KOPT-K1 (cell line): ENCODE results near the gene POMT2.

ENCODE experiments used
- H3K27ac ChIP-seq: fragments of 200-600 bp; sonication (generic); 2 replicates; pipeline ENCODE4 v1.5.1; 2016; ENCODE audit warnings: antibody characterized with exemption, mild to moderate bottlenecking, low read depth, low read length; ENCODE audit not compliant: poor library complexity, severe bottlenecking
- H3K36me3 ChIP-seq: fragments of 200-600 bp; sonication (generic); 2 replicates; pipeline ENCODE4 v1.5.1; 2017; ENCODE audit warnings: antibody characterized with exemption, mild to moderate bottlenecking, low read length, moderate library complexity; ENCODE audit not compliant: insufficient read depth
- H3K9me3 ChIP-seq: fragments of 200-600 bp; sonication (generic); 2 replicates; pipeline ENCODE4 v1.5.1; 2017; ENCODE audit warnings: antibody characterized with exemption, low read length, mild to moderate bottlenecking; ENCODE audit not compliant: insufficient read depth, poor library complexity, severe bottlenecking

POMT2 gene

GRCh38 chr14:77272261-77272660 lies 48.4 kb downstream of the POMT2 start:
- Histone ChIP-seq H3K27ac (no peak overlapping the region), H3K9me3 (peaks cover 9% of the 10 kb centered on the region), H3K36me3 (no peaks in the 10 kb centered on the region)

- peaks cover 9% of the 10 kb centered on the region for H3K9me3 ChIP-seq
- H3K27ac ChIP-seq, result no peak within 1 kb of the TSS
Observed at GRCh38 chr14:77271113-77271710, 49.5 kb downstream of the POMT2 start, which contains the start of gene NGB. Gene NGB (minus strand): TSS chr14:77271206. CDS start chr14:77270937, 269 bp downstream.

GRCh38 chr14:77270361-77271112 lies 50.1 kb downstream of the POMT2 start:
- Histone ChIP-seq H3K9me3 (peaks cover 9% of the 10 kb centered on the region), H3K36me3 (no peaks in the 10 kb centered on the region), H3K27ac (no peak overlapping the region)

More at GRCh38 chr14:77271113-77271710, 49.5 kb downstream of the POMT2 start, which contains the start of gene NGB:
- no peaks in the 10 kb centered on the region for H3K36me3 ChIP-seq

DNA sequence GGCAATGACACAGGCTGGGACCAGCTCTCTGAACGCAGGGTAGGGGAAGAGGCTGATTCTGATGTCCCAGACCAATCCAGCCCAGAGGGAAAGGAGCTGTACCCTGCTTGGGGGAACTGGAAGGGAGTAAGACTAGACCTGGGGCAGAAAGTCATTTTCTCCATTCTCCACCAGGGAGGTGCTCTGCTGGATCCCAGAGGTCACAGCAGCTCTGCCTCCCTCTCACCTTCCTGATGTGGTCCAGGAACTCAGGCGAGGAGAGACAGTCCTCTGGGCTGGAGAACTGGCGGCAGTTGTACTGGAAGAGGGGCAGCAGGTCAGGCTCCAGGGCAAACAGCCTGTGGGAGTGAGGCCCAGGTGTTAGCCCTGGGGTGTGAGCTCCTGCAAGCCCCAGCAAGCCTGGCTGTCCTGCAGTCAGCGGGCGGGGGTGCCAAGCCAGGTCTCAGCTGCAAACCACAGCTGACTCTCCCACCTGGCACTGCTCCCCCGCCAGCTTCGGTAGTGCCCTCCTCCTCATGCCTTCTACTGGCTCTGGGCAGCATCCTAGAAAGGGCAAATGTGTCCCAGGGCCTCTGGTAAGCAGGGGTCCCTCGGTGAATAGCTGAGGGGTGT lies 51.6 kb downstream of the POMT2 start:
- Histone ChIP-seq H3K36me3 (no peaks in the 10 kb centered on the region), H3K9me3 (peaks cover 9% of the 10 kb centered on the region), H3K27ac (no peak overlapping the region)

- Histone ChIP-seq H3K27ac (no peak overlapping the region), H3K9me3 (peaks cover 9% of the 10 kb centered on the region), H3K36me3 (no peaks in the 10 kb centered on the region)
Observed at GRCh38 chr14:77267937-77268699, 52.6 kb downstream of the POMT2 start.

DNA sequence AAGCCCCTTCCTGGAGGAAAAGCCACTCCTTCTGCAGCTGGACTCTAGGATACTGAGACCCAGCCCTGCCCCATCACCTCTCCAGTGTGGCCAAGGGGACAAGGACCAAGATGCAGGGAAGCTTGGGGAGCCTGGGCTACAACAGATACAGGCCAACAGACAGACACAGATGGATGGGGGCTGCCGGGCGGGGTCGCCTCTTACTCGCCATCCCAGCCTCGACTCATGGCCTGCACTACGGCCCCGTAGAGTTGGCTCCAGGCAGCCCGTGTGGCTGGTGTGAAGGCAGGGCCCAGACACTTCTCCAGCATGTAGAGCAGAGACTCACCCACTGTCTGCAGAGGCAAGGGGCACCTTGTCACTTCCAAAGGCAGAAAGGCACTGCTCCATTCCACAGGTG lies 54.3 kb downstream of the POMT2 start:
- Histone ChIP-seq H3K36me3 (no peaks in the 10 kb centered on the region), H3K9me3 (peaks cover 9% of the 10 kb centered on the region), H3K27ac (no peak overlapping the region)

GRCh38 chr14:77265561-77266335 lies 54.9 kb downstream of the POMT2 start:
- H3K27ac ChIP-seq, result no peak overlapping the region
- peaks cover 9% of the 10 kb centered on the region for H3K9me3 ChIP-seq
- H3K36me3 ChIP-seq, result no peaks in the 10 kb centered on the region

DNA sequence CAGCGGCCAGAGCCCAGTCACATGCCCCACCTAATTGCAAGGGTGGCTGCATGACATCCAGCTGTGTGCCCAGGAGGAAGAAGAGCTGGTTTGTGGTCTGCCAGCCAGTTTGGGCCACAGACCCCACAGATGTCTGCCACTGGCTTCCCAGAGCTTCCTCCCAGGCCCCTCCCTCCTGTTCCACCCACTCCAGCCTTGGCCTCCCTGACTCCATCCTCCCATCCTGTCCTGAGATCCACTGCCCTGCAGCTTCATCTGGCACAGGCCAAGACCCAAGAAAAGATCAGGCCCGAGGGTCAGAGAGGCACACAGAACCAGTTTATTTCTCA lies 55.5 kb downstream of the POMT2 start:
- Histone ChIP-seq H3K36me3 (no peaks in the 10 kb centered on the region), H3K27ac (no peak overlapping the region), H3K9me3 (peaks cover 9% of the 10 kb centered on the region)

- Histone ChIP-seq H3K9me3 (peaks cover 9% of the 10 kb centered on the region), H3K36me3 (no peaks in the 10 kb centered on the region), H3K27ac (no peak overlapping the region)
Observed at GRCh38 chr14:77264466-77265186, 56.1 kb downstream of the POMT2 start.

- Histone ChIP-seq H3K9me3 (no peaks in the 10 kb centered on the region), H3K27ac (no peak overlapping the region), H3K36me3 (no peaks in the 10 kb centered on the region)
Observed at GRCh38 chr14:77260631-77261030, 60.1 kb downstream of the POMT2 start.

DNA sequence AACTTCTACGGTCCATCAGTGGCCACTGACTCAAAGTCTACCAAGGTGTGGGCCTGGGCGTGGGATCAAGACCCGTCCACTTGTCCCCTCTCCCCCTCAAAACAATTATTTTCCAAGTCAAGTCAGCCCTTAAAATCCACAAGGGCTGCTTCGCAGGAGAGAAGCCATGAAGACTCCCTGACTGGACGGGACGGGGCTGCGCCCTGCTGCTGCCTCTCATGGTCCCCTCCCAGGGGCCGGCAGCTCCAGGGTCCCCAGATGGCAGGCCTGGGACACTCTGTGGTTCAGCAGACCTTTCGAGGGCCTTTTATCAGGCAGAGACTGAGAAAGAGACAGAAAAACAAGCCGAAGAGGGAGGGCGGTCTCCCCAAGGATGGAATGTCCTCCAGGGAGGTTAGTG lies 60.5 kb downstream of the POMT2 start:
- Histone ChIP-seq H3K36me3 (no peaks in the 10 kb centered on the region), H3K9me3 (no peaks in the 10 kb centered on the region), H3K27ac (no peak overlapping the region)

DNA sequence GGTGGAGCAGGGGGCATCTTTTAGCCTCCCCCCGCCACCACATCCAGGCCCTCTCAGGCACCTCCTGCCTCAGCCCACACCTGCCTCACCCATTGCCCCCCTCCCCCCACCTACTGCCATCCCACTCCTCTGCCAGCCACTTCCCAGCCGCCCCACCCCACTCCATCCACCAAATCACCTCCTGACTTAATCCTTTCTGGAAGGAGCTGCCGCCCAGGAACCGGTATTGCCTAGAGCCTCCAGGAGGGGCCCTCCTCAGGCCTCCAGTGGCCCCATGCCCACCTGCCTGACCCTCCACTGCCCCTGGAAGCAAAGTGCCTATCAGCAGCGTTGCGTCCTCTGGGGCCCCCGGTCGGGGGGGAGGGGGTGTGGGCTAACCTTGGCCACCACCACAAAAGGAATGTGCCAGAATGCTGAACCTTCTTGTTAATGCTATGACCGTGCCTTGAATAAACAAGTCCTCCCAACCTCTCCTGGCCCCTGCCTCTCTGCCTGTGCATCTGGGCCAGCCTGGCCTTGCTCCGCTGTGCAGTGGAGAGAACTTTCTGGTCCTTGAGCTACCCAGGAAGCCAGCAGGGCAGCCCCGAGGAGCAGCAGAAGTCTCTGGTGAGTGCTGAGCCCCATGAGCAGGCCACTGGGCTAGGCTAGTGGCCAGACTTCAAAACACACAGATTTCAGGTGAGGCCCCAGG lies 61.5 kb downstream of the POMT2 start:
- no peaks in the 10 kb centered on the region for H3K36me3 ChIP-seq
- H3K27ac ChIP-seq, result no peak overlapping the region
- H3K9me3 ChIP-seq, result no peaks in the 10 kb centered on the region

DNA sequence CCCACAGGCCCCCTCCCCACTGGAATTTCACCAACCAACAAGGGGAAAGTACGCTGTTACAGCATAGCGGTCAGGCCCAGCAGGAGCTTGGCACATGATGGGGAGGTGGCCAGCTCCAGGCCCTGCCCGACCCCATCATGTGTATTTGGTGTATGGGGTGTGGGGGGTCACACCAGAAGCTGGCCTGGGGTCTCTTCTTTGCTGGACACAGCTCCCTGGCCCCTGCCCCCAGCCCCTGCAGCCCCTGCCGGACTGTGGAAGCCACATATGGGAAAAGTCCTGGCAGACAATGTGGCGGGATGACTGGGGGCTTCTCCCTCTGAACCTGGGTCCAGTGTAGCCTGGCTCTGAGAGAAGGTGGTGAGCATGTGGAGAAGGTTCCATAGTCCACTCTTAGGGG lies 62.1 kb downstream of the POMT2 start:
- H3K36me3 ChIP-seq, result no peaks in the 10 kb centered on the region
- H3K27ac ChIP-seq, result no peak overlapping the region
- H3K9me3 ChIP-seq, result no peaks in the 10 kb centered on the region

DNA sequence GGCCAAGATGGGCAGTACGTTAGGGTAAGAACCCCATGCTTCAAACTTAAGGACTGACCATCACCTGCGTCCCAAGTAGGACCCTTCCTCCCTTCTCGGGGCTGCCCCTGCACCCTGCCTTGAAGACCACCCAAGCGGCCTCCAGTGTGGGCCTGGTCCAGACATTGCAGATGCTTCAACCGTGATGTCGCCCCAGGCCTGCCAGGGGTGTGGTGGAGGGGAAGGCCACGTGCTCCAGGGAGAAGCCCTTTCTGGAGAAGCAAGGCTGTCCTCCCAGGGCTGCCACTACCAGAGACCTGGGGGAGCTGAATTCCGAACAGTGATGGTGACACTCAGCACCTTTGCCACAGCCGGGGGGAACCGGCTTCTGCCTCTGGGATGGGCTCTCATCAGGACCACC lies 63.0 kb downstream of the POMT2 start:
- H3K27ac ChIP-seq, result no peak overlapping the region
- H3K36me3 ChIP-seq, result no peaks in the 10 kb centered on the region
- H3K9me3 ChIP-seq, result no peaks in the 10 kb centered on the region
